Heart right ventricle (tissue), 16 donors: ENCODE results near the gene SLC27A3. TPM values are rescaled to one million over a fixed set of nuclear protein-coding genes. Genes with fewer than 3 reads are reported as not detected.

Experiments
- ATAC-seq, 8 donors: fragments of 200-7000 bp; cut with Tn5 transposase; one replicate each; pipeline ENCODE4 v1.9.1; 2020; ENCODE audit warnings: mild to moderate bottlenecking in 8 of 8, moderate library complexity in 8 of 8, moderate number of reproducible peaks in 1 of 8
- DNase-seq, 2 donors: peaks; one replicate each; pipeline ENCODE4 v3.0.0-alpha.2; 2020
- H3K27ac ChIP-seq, 10 donors: fragments of 200-600 bp; sonication (generic) in 2 of 10; one replicate each; pipeline versions ENCODE4 v1.5.0 to v1.8.0; 2020 to 2022; ENCODE audit warnings: mild to moderate bottlenecking in 3 of 10
- H3K27me3 ChIP-seq, 7 donors: fragments of 200-600 bp; one replicate each; pipeline ENCODE4 v1.8.0; 2021 to 2022; ENCODE audit warnings: mild to moderate bottlenecking in 2 of 7
- H3K36me3 ChIP-seq, 9 donors: fragments of 200-600 bp; sonication (generic) in 1 of 9; one replicate each; pipeline versions ENCODE4 v1.5.0 to v1.8.0; 2020 to 2022; ENCODE audit warnings: mild to moderate bottlenecking in 2 of 9
- H3K4me1 ChIP-seq, 9 donors: fragments of 200-600 bp; sonication (generic) in 1 of 9; one replicate each; pipeline versions ENCODE4 v1.5.0 to v1.8.0; 2020 to 2022; ENCODE audit warnings: mild to moderate bottlenecking in 4 of 9
- H3K4me3 ChIP-seq, 10 donors: fragments of 200-600 bp; sonication (generic) in 2 of 10; one replicate each; pipeline versions ENCODE4 v1.5.0 to v1.8.0; 2020 to 2022; ENCODE audit warnings: mild to moderate bottlenecking in 7 of 10, moderate library complexity in 2 of 10
- H3K9me3 ChIP-seq, 11 donors: fragments of 200-600 bp in 10 of 11; sonication (generic) in 2 of 11; one replicate each; pipeline versions ENCODE4 v1.5.0 to v1.8.0; 2013 to 2022; ENCODE audit warnings: mild to moderate bottlenecking in 2 of 11, control low read depth in 1 of 11, moderate library complexity in 1 of 11
- WGBS, 2 donors: extraction: QIAGEN DNeasy Blood & Tissue Kit; methylation state at CpG; one replicate each; pipeline ENCODE4 v1.1.7; 2013; ENCODE audit warnings: inconsistent platforms in 1 of 2; 5-methylcytosine and 5-hydroxymethylcytosine counted together
- intact Hi-C, 10 donors: fragments of 100-400 bp; cut with DNase I; formaldehyde crosslinking; loops; one replicate each; pipeline versions ENCODE4 v1.11.1 to v1.14.2; 2022
- polyA plus RNA-seq, 2 donors: library from polyadenylated mRNA; stranded (reverse); fragments of 200-250 nt; gene quantifications; one replicate each; pipeline ENCODE4 v1.2.3, GENCODE V29; 2013
- total RNA-seq, 10 donors: library from RNA; stranded (reverse); fragmentation: NEBNext Ultra II Directional in 3 of 10; extraction: Animal tissue kit (Norgen Biotek cat#: 25700) in 3 of 10; gene quantifications; one replicate each; pipeline versions ENCODE4 v1.2.1 to v1.2.4, GENCODE V29; 2021 to 2023
- TF ChIP-seq, protein P1 (sequence below), 9 donors: fragments of 200-600 bp; sonication (generic) in 2 of 9; IDR thresholded peaks; one replicate each; pipeline versions ENCODE4 v1.5.0 to v1.8.0; 2021 to 2022; ENCODE audit warnings: antibody characterized with exemption in 9 of 9, mild to moderate bottlenecking in 5 of 9, moderate library complexity in 1 of 9
- donor health status: Arrhythmogenic right ventricular cardiomyopathy.
- donor health status: ischemic (EF 13 %, LVEDD 7.1; RV severe dilation, severe dysfunction).
- donor health status: healthy with polysubstance abuse.
- donor health status: DM: no; HTN: yes; CAD: no.
- donor health status: DM: no; HTN: no; CAD: no.
- donor health status: ischemic (EF 25% LVEDD 6.9; RV normal size, moderate dysfunction).
- donor health status: ischemic (EF 25% LVEDD 5.7; RV mildly dilated, moderate dysfunction).
- donor health status: healthy.
- donor health status: DM: yes; HTN: yes; CAD: no.
- donor health status: Ischemic cardiomyopathy.
- donor health status: ischemic (EF 35%, LVEDD 5.7; RV mildly dilated, moderate dysfunction).
- donor health status: nonischemic (EF 11% LVEDD 7.7; RV severe dilation, severe dysfunction).
- donor health status: DM: yes; HTN: yes; CAD: no.
- donor health status: PGD.
- donor health status: ischemic (EF 29% LVEDD 5.4; RV normal size, mild dysfunction).
- donor health status: nonischemic (EF 23%, LVEDD 6.1; RV moderate dilation, normal function).

Gene SLC27A3
- total and polyA plus RNA-seq, 12 donors = 5.9 to 43.8 (median 9.2) TPM

DNA sequence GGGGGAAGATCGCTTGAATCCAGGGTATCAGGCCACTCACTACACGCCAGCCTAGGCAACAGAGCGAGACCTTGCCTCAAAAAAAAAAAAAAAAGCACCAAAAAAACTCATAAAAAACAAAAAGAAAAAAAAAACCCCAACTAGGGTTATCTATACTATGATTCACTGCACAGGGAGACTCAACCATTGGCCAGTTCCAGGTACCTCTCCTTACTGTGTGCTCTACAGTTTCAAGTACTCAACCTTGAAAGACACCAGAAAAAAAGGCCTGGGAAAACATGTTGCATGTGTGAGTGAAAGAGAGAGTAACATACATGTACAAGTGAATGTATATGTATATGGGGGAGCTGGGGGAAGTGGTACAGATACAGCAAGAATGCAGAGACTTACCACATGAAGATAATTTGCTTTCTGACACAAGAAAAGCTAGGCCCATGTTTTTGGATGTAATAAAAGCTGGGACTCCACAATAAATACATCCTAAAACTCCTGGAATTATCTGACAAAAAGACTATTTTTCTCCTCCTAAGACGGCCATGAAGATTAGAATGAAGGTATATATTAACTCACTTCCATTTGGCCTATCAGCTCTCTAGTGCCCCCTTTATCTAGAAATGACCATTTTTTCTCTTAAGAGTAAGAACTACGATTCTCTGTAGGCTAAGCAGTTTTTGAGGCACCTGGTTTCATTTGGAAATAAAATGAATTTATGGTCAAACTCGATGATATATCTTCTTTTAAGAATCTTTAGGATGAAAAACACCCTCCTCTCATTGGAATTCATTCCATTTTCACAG, 52.2 kb downstream of the SLC27A3 start:
- H3K9me3 ChIP-seq = no peaks in the 10 kb centered on the region
- intact Hi-C loops = loop anchor here in 2 of 10 donors (10.0 kb wide), 2 partner anchors 87 to 117 kb away; partner anchors contain the start of gene DENND4B (in 1 of the 2)

More for the DNA sequence above, 52.2 kb downstream of the SLC27A3 start:
- Histone ChIP-seq H3K27ac (no peak overlapping the region), H3K36me3 (peaks cover 0 to 63% (median 20%) of the 10 kb centered on the region in 9 donors), H3K27me3 (no peaks in the 10 kb centered on the region), H3K4me1 (peaks cover 0 to 20% (median 8%) of the 10 kb centered on the region in 9 donors), H3K4me3 (no peak overlapping the region)
- WGBS, 2 donors = 88 to 92% methylated on average over 6 of the region's 6 CpGs
- no peak for DNase-seq
- TF ChIP-seq, protein P1, sequence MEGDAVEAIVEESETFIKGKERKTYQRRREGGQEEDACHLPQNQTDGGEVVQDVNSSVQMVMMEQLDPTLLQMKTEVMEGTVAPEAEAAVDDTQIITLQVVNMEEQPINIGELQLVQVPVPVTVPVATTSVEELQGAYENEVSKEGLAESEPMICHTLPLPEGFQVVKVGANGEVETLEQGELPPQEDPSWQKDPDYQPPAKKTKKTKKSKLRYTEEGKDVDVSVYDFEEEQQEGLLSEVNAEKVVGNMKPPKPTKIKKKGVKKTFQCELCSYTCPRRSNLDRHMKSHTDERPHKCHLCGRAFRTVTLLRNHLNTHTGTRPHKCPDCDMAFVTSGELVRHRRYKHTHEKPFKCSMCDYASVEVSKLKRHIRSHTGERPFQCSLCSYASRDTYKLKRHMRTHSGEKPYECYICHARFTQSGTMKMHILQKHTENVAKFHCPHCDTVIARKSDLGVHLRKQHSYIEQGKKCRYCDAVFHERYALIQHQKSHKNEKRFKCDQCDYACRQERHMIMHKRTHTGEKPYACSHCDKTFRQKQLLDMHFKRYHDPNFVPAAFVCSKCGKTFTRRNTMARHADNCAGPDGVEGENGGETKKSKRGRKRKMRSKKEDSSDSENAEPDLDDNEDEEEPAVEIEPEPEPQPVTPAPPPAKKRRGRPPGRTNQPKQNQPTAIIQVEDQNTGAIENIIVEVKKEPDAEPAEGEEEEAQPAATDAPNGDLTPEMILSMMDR (IDR thresholded peaks at IDR 0.05) = no peak
- no peak for ATAC-seq

Other genes with a start within 250 kb of the SLC27A3 start
- 100 to 1,000 TPM; 237 to 385 (median 294) TPM for gene S100A6, start 239.4 kb upstream of the SLC27A3 start, total RNA-seq
- gene S100A6, start 239.4 kb upstream of the SLC27A3 start, polyA plus RNA-seq = 1,000 to 10,000 TPM in 1 of 2 donors, 100 to 1,000 TPM in 1; 630 to 2,261 TPM
- gene S100A5, start 234.5 kb upstream of the SLC27A3 start, total RNA-seq = not detected
- gene S100A5, start 234.5 kb upstream of the SLC27A3 start, polyA plus RNA-seq = not detected
- gene S100A4, start 229.6 kb upstream of the SLC27A3 start, total RNA-seq = 100 to 1,000 TPM in 2 of 10 donors, 10 to 100 TPM in 8; 29.4 to 166 (median 68.1) TPM
- 100 to 1,000 TPM; 196 to 755 TPM for gene S100A4, start 229.6 kb upstream of the SLC27A3 start, polyA plus RNA-seq
- 1 to 10 TPM in 3 of 10 donors, under 1 TPM in 1, not detected in 6; 0.30 to 2.9 (median 1.9) TPM for gene S100A3, start 226.1 kb upstream of the SLC27A3 start, total RNA-seq
- 1 to 10 TPM; 2.4 to 6.3 TPM for gene S100A3, start 226.1 kb upstream of the SLC27A3 start, polyA plus RNA-seq
- gene S100A2, start 209.6 kb upstream of the SLC27A3 start, total RNA-seq = 1 to 10 TPM in 9 of 10 donors, not detected in 1; 1.2 to 4.5 (median 3.1) TPM
- gene S100A2, start 209.6 kb upstream of the SLC27A3 start, polyA plus RNA-seq = 1 to 10 TPM; 2.2 to 7.4 TPM
- gene S100A16, start 162.3 kb upstream of the SLC27A3 start, total RNA-seq = 10 to 100 TPM; 28.8 to 68.2 (median 40.2) TPM
- 100 to 1,000 TPM in 1 of 2 donors, 10 to 100 TPM in 1; 98.6 to 176 TPM for gene S100A16, start 162.3 kb upstream of the SLC27A3 start, polyA plus RNA-seq
- 1 to 10 TPM; 1.7 to 7.3 (median 4.6) TPM for gene S100A14, start 159.1 kb upstream of the SLC27A3 start, total RNA-seq
- 1 to 10 TPM in 1 of 2 donors, under 1 TPM in 1; 0.80 to 4.1 TPM for gene S100A14, start 159.1 kb upstream of the SLC27A3 start, polyA plus RNA-seq
- 100 to 1,000 TPM; 101 to 150 (median 125) TPM for gene S100A13, start 147.9 kb upstream of the SLC27A3 start, total RNA-seq
- gene S100A13, start 147.9 kb upstream of the SLC27A3 start, polyA plus RNA-seq = 100 to 1,000 TPM; 173 to 335 TPM
- gene S100A1, start 147.0 kb upstream of the SLC27A3 start, total RNA-seq = 1,000 to 10,000 TPM; 1,287 to 3,035 (median 2,343) TPM
- 1,000 to 10,000 TPM in 1 of 2 donors, 100 to 1,000 TPM in 1; 685 to 2,765 TPM for gene S100A1, start 147.0 kb upstream of the SLC27A3 start, polyA plus RNA-seq
- 10 to 100 TPM; 67.4 to 95.5 (median 77.8) TPM for gene CHTOP, start 141.3 kb upstream of the SLC27A3 start, total RNA-seq
- 10 to 100 TPM; 61.6 to 76.2 TPM for gene CHTOP, start 141.3 kb upstream of the SLC27A3 start, polyA plus RNA-seq
- gene SNAPIN, start 116.7 kb upstream of the SLC27A3 start, total RNA-seq = 10 to 100 TPM; 56.7 to 83.3 (median 73.4) TPM
- 10 to 100 TPM; 38.6 to 54.4 TPM for gene SNAPIN, start 116.7 kb upstream of the SLC27A3 start, polyA plus RNA-seq
- 10 to 100 TPM; 61.1 to 87.3 (median 70.8) TPM for gene ILF2, start 104.4 kb upstream of the SLC27A3 start, total RNA-seq
- 100 to 1,000 TPM in 1 of 2 donors, 10 to 100 TPM in 1; 17.3 to 114 TPM for gene ILF2, start 104.4 kb upstream of the SLC27A3 start, polyA plus RNA-seq
- gene NPR1, start 96.7 kb upstream of the SLC27A3 start, total RNA-seq = 10 to 100 TPM in 6 of 10 donors, 1 to 10 TPM in 4; 8.0 to 24.3 (median 10.4) TPM
- 10 to 100 TPM; 24.3 to 29.0 TPM for gene NPR1, start 96.7 kb upstream of the SLC27A3 start, polyA plus RNA-seq
- gene INTS3, start 47.4 kb upstream of the SLC27A3 start, total RNA-seq = 10 to 100 TPM; 25.4 to 32.8 (median 31.1) TPM
- gene INTS3, start 47.4 kb upstream of the SLC27A3 start, polyA plus RNA-seq = 10 to 100 TPM; 30.8 to 46.1 TPM
- gene GATAD2B, start 147.6 kb downstream of the SLC27A3 start, total RNA-seq = 10 to 100 TPM; 32.9 to 52.6 (median 42.7) TPM
- 1 to 10 TPM; 3.9 to 7.0 TPM for gene GATAD2B, start 147.6 kb downstream of the SLC27A3 start, polyA plus RNA-seq
- gene DENND4B, start 171.3 kb downstream of the SLC27A3 start, total RNA-seq = 10 to 100 TPM; 29.4 to 60.4 (median 39.0) TPM
- gene DENND4B, start 171.3 kb downstream of the SLC27A3 start, polyA plus RNA-seq = 10 to 100 TPM; 23.7 to 68.2 TPM
- 10 to 100 TPM; 14.6 to 25.6 (median 18.0) TPM for gene CRTC2, start 183.2 kb downstream of the SLC27A3 start, total RNA-seq
- 10 to 100 TPM; 19.2 to 50.5 TPM for gene CRTC2, start 183.2 kb downstream of the SLC27A3 start, polyA plus RNA-seq
- gene SLC39A1, start 188.1 kb downstream of the SLC27A3 start, total RNA-seq = 10 to 100 TPM; 27.6 to 63.0 (median 34.3) TPM
- 100 to 1,000 TPM in 1 of 2 donors, 10 to 100 TPM in 1; 24.6 to 102 TPM for gene SLC39A1, start 188.1 kb downstream of the SLC27A3 start, polyA plus RNA-seq
- gene CREB3L4, start 192.5 kb downstream of the SLC27A3 start, total RNA-seq = 1 to 10 TPM; 2.9 to 8.5 (median 4.1) TPM
- gene CREB3L4, start 192.5 kb downstream of the SLC27A3 start, polyA plus RNA-seq = 1 to 10 TPM; 5.6 to 7.6 TPM
- gene JTB, start 202.3 kb downstream of the SLC27A3 start, total RNA-seq = 10 to 100 TPM; 49.4 to 94.7 (median 56.8) TPM
- 100 to 1,000 TPM in 1 of 2 donors, 10 to 100 TPM in 1; 80.9 to 225 TPM for gene JTB, start 202.3 kb downstream of the SLC27A3 start, polyA plus RNA-seq
- gene RAB13, start 210.9 kb downstream of the SLC27A3 start, total RNA-seq = 10 to 100 TPM; 42.9 to 98.7 (median 54.2) TPM
- gene RAB13, start 210.9 kb downstream of the SLC27A3 start, polyA plus RNA-seq = 100 to 1,000 TPM in 1 of 2 donors, 10 to 100 TPM in 1; 89.9 to 114 TPM
- 1,000 to 10,000 TPM in 1 of 10 donors, 100 to 1,000 TPM in 9; 586 to 1,105 (median 715) TPM for gene RPS27, start 215.4 kb downstream of the SLC27A3 start, total RNA-seq
- 1,000 to 10,000 TPM; 2,780 to 8,165 TPM for gene RPS27, start 215.4 kb downstream of the SLC27A3 start, polyA plus RNA-seq